GM12892 (cell line): Measurements from ENCODE around the gene AFTPH.

Experiments
- POLR2A ChIP-seq: IDR thresholded peaks from 2 replicates; pipeline ENCODE4 v1.6.1; 2011; ENCODE audit warnings: low read depth, low read length, control low read depth
- POLR2AphosphoS5 ChIP-seq: IDR thresholded peaks from 2 replicates; pipeline ENCODE4 v1.6.1; 2011; ENCODE audit warnings: low read depth, low read length, control low read depth
- TAF1 ChIP-seq: IDR thresholded peaks from 2 replicates; pipeline ENCODE4 v1.6.1; 2011; ENCODE audit warnings: low read depth, mild to moderate bottlenecking, control low read depth, low read length, borderline replicate concordance

DNA sequence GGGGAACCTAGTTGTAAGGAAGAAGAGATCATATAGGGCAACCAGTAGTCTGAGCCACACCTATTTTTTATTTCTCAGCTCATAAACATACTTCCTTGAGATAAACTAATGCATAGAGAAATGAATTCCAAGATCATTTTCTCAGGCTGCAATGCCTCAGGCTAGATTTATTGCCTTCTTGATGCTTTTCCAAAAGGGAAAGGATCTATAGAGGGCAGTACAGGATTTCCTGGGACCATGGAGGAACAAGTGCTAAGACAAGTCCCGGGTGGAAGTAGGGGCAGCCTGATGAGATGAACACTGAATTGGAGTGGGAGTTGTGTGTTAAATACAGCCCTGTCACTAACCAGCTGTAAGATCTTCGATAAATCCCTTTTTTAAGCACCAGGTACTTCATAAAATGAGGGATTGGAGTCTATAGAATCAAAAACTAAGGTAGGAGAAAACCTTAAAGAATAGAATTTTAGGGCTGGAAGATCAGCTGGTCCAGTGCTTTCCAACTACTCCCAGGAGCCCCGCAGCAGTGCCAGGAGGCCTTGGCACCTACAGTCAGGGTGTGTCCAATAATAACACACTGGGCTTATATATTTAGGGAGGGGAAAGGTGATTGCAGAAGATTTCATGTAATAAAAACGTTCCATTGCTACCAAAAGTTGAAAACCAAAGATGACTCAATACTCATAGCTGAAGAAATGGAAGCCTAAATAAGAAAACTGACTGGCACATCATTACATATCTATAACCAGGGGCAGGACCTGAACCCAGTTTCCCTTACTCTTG is 71.5 kb downstream of the AFTPH start:
- no peak for TF ChIP-seq POLR2A
- TF ChIP-seq TAF1 = no peak
- no peak for TF ChIP-seq POLR2AphosphoS5
